Lower lobe of right lung (tissue), 2 donors: ENCODE results near the gene RITA1. TPM values are rescaled to one million over a fixed set of nuclear protein-coding genes. Genes with fewer than 3 reads are reported as not detected.

ENCODE experiments used
- ATAC-seq, 2 donors: fragments of 200-7000 bp; cut with Tn5 transposase; one replicate each; pipeline ENCODE4 v1.9.1; 2020 to 2022; ENCODE audit warnings: mild to moderate bottlenecking in 2 of 2, moderate library complexity in 2 of 2
- DNase-seq: peaks from one replicate; pipeline ENCODE4 v3.0.0-alpha.2; 2020
- H3K27ac ChIP-seq: fragments of 200-600 bp; one replicate; pipeline ENCODE4 v1.8.0; 2022
- H3K27me3 ChIP-seq: fragments of 200-600 bp; one replicate; pipeline ENCODE4 v1.8.0; 2022; ENCODE audit warnings: low read depth
- H3K36me3 ChIP-seq: fragments of 200-600 bp; one replicate; pipeline ENCODE4 v1.8.0; 2022; ENCODE audit warnings: mild to moderate bottlenecking
- H3K4me1 ChIP-seq: fragments of 200-600 bp; one replicate; pipeline ENCODE4 v1.8.0; 2022
- H3K4me3 ChIP-seq: fragments of 200-600 bp; one replicate; pipeline ENCODE4 v1.8.0; 2022; ENCODE audit warnings: mild to moderate bottlenecking
- H3K9me3 ChIP-seq: fragments of 200-600 bp; one replicate; pipeline ENCODE4 v1.8.0; 2022
- intact Hi-C: fragments of 100-400 bp; cut with DNase I; formaldehyde crosslinking; loops from one replicate; pipeline ENCODE4 v1.11.0; 2022
- total RNA-seq: library from RNA; stranded (reverse); fragmentation: NEBNext Ultra II Directional; extraction: Animal tissue kit (Norgen Biotek cat#: 25700); gene quantifications from one replicate; pipeline ENCODE4 v1.2.1, GENCODE V29; 2021
- TF ChIP-seq, protein P1 (sequence below): fragments of 200-600 bp; IDR thresholded peaks from one replicate; pipeline ENCODE4 v1.8.0; 2022; ENCODE audit warnings: antibody characterized with exemption, mild to moderate bottlenecking
- donor health status: DM: no; HTN: yes; CAD: no; lungs with severe emphysema.

RITA1 gene
- total RNA-seq, 1 donor from 2014 or later = 14.2 TPM

GRCh38 chr12:113197518-113198077, 12.1 kb downstream of the RITA1 start:
- peaks cover 4% of the 10 kb centered on the region for H3K4me1 ChIP-seq
- DNase-seq (no peak), ATAC-seq (no peak)
- H3K27ac ChIP-seq = no peak overlapping the region
- peaks cover 3% of the 10 kb centered on the region for H3K36me3 ChIP-seq
- no peaks in the 10 kb centered on the region for H3K27me3 ChIP-seq
- no peaks in the 10 kb centered on the region for H3K9me3 ChIP-seq
- intact Hi-C loops = no loop called here
- TF ChIP-seq, protein P1, sequence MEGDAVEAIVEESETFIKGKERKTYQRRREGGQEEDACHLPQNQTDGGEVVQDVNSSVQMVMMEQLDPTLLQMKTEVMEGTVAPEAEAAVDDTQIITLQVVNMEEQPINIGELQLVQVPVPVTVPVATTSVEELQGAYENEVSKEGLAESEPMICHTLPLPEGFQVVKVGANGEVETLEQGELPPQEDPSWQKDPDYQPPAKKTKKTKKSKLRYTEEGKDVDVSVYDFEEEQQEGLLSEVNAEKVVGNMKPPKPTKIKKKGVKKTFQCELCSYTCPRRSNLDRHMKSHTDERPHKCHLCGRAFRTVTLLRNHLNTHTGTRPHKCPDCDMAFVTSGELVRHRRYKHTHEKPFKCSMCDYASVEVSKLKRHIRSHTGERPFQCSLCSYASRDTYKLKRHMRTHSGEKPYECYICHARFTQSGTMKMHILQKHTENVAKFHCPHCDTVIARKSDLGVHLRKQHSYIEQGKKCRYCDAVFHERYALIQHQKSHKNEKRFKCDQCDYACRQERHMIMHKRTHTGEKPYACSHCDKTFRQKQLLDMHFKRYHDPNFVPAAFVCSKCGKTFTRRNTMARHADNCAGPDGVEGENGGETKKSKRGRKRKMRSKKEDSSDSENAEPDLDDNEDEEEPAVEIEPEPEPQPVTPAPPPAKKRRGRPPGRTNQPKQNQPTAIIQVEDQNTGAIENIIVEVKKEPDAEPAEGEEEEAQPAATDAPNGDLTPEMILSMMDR = no peak
- H3K4me3 ChIP-seq = no peak overlapping the region

GRCh38 chr12:113198296-113198695, 12.8 kb downstream of the RITA1 start:
- DNase-seq (no peak), ATAC-seq (no peak)
- intact Hi-C loops = no loop called here
- TF ChIP-seq, protein P1 = no peak
- H3K9me3 ChIP-seq = no peaks in the 10 kb centered on the region
- H3K27ac ChIP-seq = no peak overlapping the region
- H3K4me1 ChIP-seq = peaks cover 4% of the 10 kb centered on the region
- no peak overlapping the region for H3K4me3 ChIP-seq
- no peaks in the 10 kb centered on the region for H3K27me3 ChIP-seq
- H3K36me3 ChIP-seq = no peaks in the 10 kb centered on the region

- TF ChIP-seq, protein P1 = no peak
- H3K4me1 ChIP-seq = peaks cover 6% of the 10 kb centered on the region
- H3K27me3 ChIP-seq = no peaks in the 10 kb centered on the region
- no peak overlapping the region for H3K27ac ChIP-seq
- H3K9me3 ChIP-seq = no peaks in the 10 kb centered on the region
- ATAC-seq (no peak), DNase-seq (no peak)
- intact Hi-C loops = loop anchor here (10.0 kb wide), 1 partner anchor 155 kb away; the partner anchor contains the start of gene PLBD2
- no peak overlapping the region for H3K4me3 ChIP-seq
- H3K36me3 ChIP-seq = no peaks in the 10 kb centered on the region
These were observed 14.7 kb downstream of the RITA1 start for GRCh38 chr12:113200021-113200797.

DNA sequence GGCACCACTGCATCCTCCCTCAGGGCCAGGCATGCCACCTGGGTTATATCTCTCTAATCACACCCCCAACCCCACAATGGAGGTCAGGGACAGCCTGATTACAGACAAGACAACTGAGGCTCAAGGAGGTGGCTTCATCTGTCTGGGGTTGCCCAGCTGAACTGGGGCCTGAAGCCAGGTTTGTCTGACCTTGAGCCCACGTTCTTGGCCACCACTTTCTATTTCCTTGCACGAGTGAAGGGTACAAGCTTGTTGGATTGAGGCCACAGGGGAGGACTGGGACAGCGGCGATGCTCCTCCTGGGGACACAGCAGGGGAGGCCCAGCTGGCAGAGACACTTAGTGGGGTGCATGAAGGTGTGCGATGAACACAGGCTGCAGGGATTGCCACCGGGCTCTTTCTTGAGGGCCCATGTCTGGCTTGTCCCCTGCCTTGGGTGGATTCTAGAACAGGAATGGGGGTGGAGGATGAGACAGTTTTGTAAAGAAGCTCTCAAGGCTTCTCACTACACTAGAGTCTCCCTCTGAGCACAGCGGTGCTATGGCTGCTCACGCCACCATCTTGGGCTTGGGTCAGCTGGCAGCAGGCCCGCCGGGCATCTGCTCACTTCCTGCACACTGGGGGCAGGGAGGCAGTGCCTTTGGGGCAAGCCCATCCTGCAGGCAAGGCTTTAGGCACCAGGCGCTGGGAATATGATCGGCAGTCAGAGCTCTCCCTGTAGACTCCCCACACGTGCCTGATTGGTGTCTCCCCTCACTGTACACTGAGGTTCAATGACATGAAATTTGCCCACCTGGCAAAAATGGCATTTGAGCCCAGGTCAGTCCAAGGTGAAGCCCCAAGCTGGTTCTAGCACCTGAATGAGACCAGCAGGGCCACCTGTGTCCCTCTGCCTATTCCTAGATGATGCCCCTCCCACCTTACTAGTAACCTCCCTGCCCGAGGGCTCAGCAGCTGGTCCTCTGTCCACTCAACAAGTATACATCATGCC, 16.0 kb downstream of the RITA1 start:
- DNase-seq (no peak), ATAC-seq (no peak)
- Histone ChIP-seq H3K36me3 (no peaks in the 10 kb centered on the region), H3K4me1 (peaks cover 6% of the 10 kb centered on the region), H3K4me3 (no peak overlapping the region), H3K27me3 (no peaks in the 10 kb centered on the region), H3K9me3 (no peaks in the 10 kb centered on the region), H3K27ac (no peak overlapping the region)
- TF ChIP-seq, protein P1 = no peak
- intact Hi-C loops = loop anchor here (10.0 kb wide), 1 partner anchor 153 kb away; the partner anchor contains the start of gene PLBD2
